K562 (cell line): ENCODE results near the gene PHF11. TPM values are rescaled to one million over a fixed set of nuclear protein-coding genes. Genes with fewer than 3 reads are reported as not detected.
A peak's percentile ranks its signal among the peaks of the same experiment; 100 is the strongest.

Source experiments
- ATAC-seq: fragments of 200-7000 bp; cut with Tn5 transposase; 3 replicates; pipeline ENCODE4 v1.9.1; 2020; ENCODE audit warnings: moderate library complexity
- BruUV-seq: library from RNA; stranded (reverse); fragments of 400-500 nt; replicated peaks from 2 replicates; lab custom pipeline; 2021; lab: Mats Ljungman, UMichigan
- CTCF ChIA-PET: fragments of 300-600 bp; formaldehyde crosslinking; extraction: SDS; loops from one replicate; lab custom pipeline; 2021; ENCODE audit warnings: low intra/inter-chr PET ratio; lab: Yijun Ruan, JAX
- POLR2A ChIA-PET: fragments of 300-600, 350-650 bp; sonication (Branson Sonifier 250); formaldehyde crosslinking; extraction: SDS; loops from one replicate; lab custom pipeline; 2021; ENCODE audit warnings: antibody characterized with exemption, inconsistent platforms; lab: Yijun Ruan, JAX
- DNase-seq, 4 experiments: peaks; one replicate each; pipeline versions ENCODE4 v3.0.0 to v3.0.0-alpha.2; 2011 to 2018; ENCODE audit warnings: low spot score in 3 of 4, mixed read lengths in 3 of 4; ENCODE audit errors: extremely low read depth in 1 of 4
- FAIRE-seq: peaks from 2 replicates; lab custom pipeline; 2011; peaks lifted over from hg19 to GRCh38; lab: Jason Lieb, UNC
- H2AFZ ChIP-seq: 2 replicates; pipeline ENCODE4 v1.6.0; 2011; ENCODE audit warnings: low read depth, low read length, control low read depth, inconsistent platforms
- H3K27ac ChIP-seq: fragments of 200-600 bp; 3 replicates; pipeline ENCODE4 v1.8.0; 2011; ENCODE audit warnings: low read depth, mild to moderate bottlenecking, control low read depth, inconsistent platforms, low read length, moderate library complexity, mixed read lengths; ENCODE audit errors: extremely low read depth
- H3K27me3 ChIP-seq, 2 experiments: fragments of 300-600 bp in 1 of 2; 2 replicates in 1 of 2; 3 replicates in 1 of 2; pipeline versions ENCODE4 v1.6.0 to v1.8.0; 2011; ENCODE audit warnings: inconsistent platforms in 2 of 2, low read length in 2 of 2, mild to moderate bottlenecking in 1 of 2, mixed read lengths in 1 of 2, moderate library complexity in 1 of 2; ENCODE audit not compliant: control insufficient read depth in 2 of 2, insufficient read depth in 2 of 2
- H3K36me3 ChIP-seq: fragments of 300-600 bp; 3 replicates; pipeline ENCODE4 v1.8.0; 2011; ENCODE audit warnings: mild to moderate bottlenecking, low read length, inconsistent platforms; ENCODE audit not compliant: control insufficient read depth, insufficient read depth
- H3K4me1 ChIP-seq, 2 experiments: fragments of 200-600 bp in 1 of 2; replicated peaks in 1 of 2; 2 replicates in 1 of 2; 3 replicates in 1 of 2; pipeline versions ENCODE4 v1.5.1 to v1.8.0; 2011; ENCODE audit warnings: inconsistent platforms in 2 of 2, low read length in 2 of 2, mild to moderate bottlenecking in 1 of 2, mixed read lengths in 1 of 2, moderate library complexity in 1 of 2; ENCODE audit not compliant: control insufficient read depth in 2 of 2, insufficient read depth in 2 of 2
- H3K4me2 ChIP-seq: 2 replicates; pipeline ENCODE4 v1.6.1; 2011; ENCODE audit warnings: low read length, control low read depth, inconsistent platforms, mixed read lengths; ENCODE audit not compliant: insufficient read depth
- H3K4me3 ChIP-seq: fragments of 200-600 bp; sonication (generic), shearing (Covaris generic); 2 replicates; pipeline ENCODE4 v1.5.1; 2016; ENCODE audit warnings: control low read depth, inconsistent platforms
- H3K79me2 ChIP-seq: fragments of 200-600 bp; 3 replicates; pipeline ENCODE4 v1.8.0; 2011; ENCODE audit warnings: low read length, inconsistent platforms; ENCODE audit not compliant: control insufficient read depth, insufficient read depth
- H3K9ac ChIP-seq, 2 experiments: 2 replicates each; pipeline versions ENCODE4 v1.6.0 to v1.6.1; 2011; ENCODE audit warnings: low read depth in 2 of 2, low read length in 2 of 2, control low read depth in 1 of 2, inconsistent platforms in 1 of 2, mild to moderate bottlenecking in 1 of 2, mixed read lengths in 1 of 2; ENCODE audit not compliant: insufficient read depth in 1 of 2
- H3K9me1 ChIP-seq: one replicate; pipeline ENCODE4 v1.6.0; 2011; ENCODE audit warnings: inconsistent platforms, mild to moderate bottlenecking, low read length, moderate library complexity; ENCODE audit not compliant: control insufficient read depth, insufficient read depth
- H3K9me3 ChIP-seq: replicated peaks from 2 replicates; pipeline ENCODE4 v1.5.1; 2011; ENCODE audit warnings: low read depth, low read length, inconsistent platforms; ENCODE audit not compliant: control insufficient read depth, insufficient read depth
- H4K20me1 ChIP-seq: replicated peaks from 2 replicates; pipeline ENCODE4 v1.6.1; 2011; ENCODE audit warnings: low read length, inconsistent platforms, mixed read lengths; ENCODE audit not compliant: control insufficient read depth, insufficient read depth
- ARID3B ChIP-seq: fragments of 250-450 bp; sonication (Bioruptor Pico); IDR thresholded peaks from 2 replicates; pipeline ENCODE4 v1.4.0; 2020; ENCODE audit warnings: borderline replicate concordance
- CAMTA2 ChIP-seq: fragments of 250-450 bp; sonication (Bioruptor Pico); conservative IDR thresholded peaks from 2 replicates; pipeline ENCODE4 v1.5.1; 2022
- ESRRA ChIP-seq: fragments of 450-650 bp; IDR thresholded peaks from 2 replicates; pipeline ENCODE4 v1.6.1; 2014; ENCODE audit warnings: low read depth, mild to moderate bottlenecking, moderate library complexity, borderline replicate concordance
- FOXO4 ChIP-seq: fragments of 450-650 bp; formaldehyde crosslinking; IDR thresholded peaks from 2 replicates; pipeline ENCODE4 v1.4.0; 2020; ENCODE audit warnings: mild to moderate bottlenecking, moderate library complexity
- KDM1A ChIP-seq, 2 experiments: fragments of 450-650 bp; IDR thresholded peaks; 2 replicates each; pipeline ENCODE4 v1.6.1; 2016; ENCODE audit warnings: mild to moderate bottlenecking in 2 of 2
- LCOR ChIP-seq: sonication (generic); formaldehyde crosslinking; IDR thresholded peaks from 2 replicates; pipeline ENCODE4 v1.8.0; 2022; ENCODE audit warnings: mild to moderate bottlenecking, missing genetic modification reagents
- NFIC ChIP-seq: fragments of 450-650 bp; IDR thresholded peaks from 2 replicates; pipeline ENCODE4 v1.6.1; 2017; ENCODE audit warnings: mild to moderate bottlenecking, inconsistent platforms
- SFPQ ChIP-seq: fragments of 200-400 bp; formaldehyde crosslinking; IDR thresholded peaks from 2 replicates; pipeline ENCODE4 v1.6.1; 2017; ENCODE audit warnings: mild to moderate bottlenecking, low read depth, low read length, moderate library complexity
- SMC3 ChIP-seq: conservative IDR thresholded peaks from 2 replicates; pipeline ENCODE4 v1.6.1; 2011; ENCODE audit warnings: low read depth, low read length, improper control_type of control experiment; ENCODE audit not compliant: insufficient read depth
- ZNF398 ChIP-seq: fragments of 250-450 bp; sonication (Bioruptor Pico); IDR thresholded peaks from 2 replicates; pipeline ENCODE4 v1.8.0; 2021; ENCODE audit warnings: moderate library complexity, mild to moderate bottlenecking, inconsistent platforms
- ZNF431 ChIP-seq: sonication (generic); formaldehyde crosslinking; IDR thresholded peaks from 2 replicates; pipeline ENCODE4 v1.8.0; 2022; ENCODE audit warnings: mild to moderate bottlenecking, missing genetic modification reagents
- ZNF445 ChIP-seq: fragments of 250-450 bp; sonication (Bioruptor Pico); IDR thresholded peaks from 2 replicates; pipeline ENCODE4 v1.4.0; 2020; ENCODE audit warnings: low read depth, mild to moderate bottlenecking, moderate library complexity
- ZNF644 ChIP-seq: fragments of 200-800 bp; sonication (Bioruptor generic); IDR thresholded peaks from 2 replicates; pipeline ENCODE4 v1.6.1; 2016; ENCODE audit warnings: low read depth, missing genetic modification characterization, missing compliant biosample characterization
- ZNF655 ChIP-seq: fragments of 250-450 bp; sonication (Bioruptor Pico); IDR thresholded peaks from 2 replicates; pipeline ENCODE4 v1.5.0; 2021
- ZZZ3 ChIP-seq: fragments of 450-650 bp; IDR thresholded peaks from 2 replicates; pipeline ENCODE4 v1.6.1; 2016; ENCODE audit warnings: antibody characterized with exemption, mild to moderate bottlenecking, moderate library complexity
- WGBS: fragments of 100-300 bp; shearing (Covaris generic); methylation state at CpG from one replicate; pipeline ENCODE4 v1.1.6; 2016; ENCODE audit warnings: low coverage, mixed read lengths; ENCODE audit not compliant: insufficient coverage; ENCODE audit errors: missing lambda C conversion rate; 5-methylcytosine and 5-hydroxymethylcytosine counted together
- in situ Hi-C: fragments of 300-500 bp; cut with MboI; formaldehyde crosslinking; loops from 4 replicates; pipeline ENCODE4 v1.15.0; 2018; ENCODE audit warnings: inconsistent platforms, mixed read lengths
- intact Hi-C: fragments of 100-400 bp; cut with micrococcal nuclease; formaldehyde crosslinking; loops from 2 replicates; pipeline ENCODE4 v1.14.2; 2022
- polyA plus RNA-seq, 8 experiments: library from polyadenylated mRNA; depleted of rRNA in 4 of 8; stranded (reverse) in 5 of 8; unstranded in 3 of 8; fragments of >200 nt; fragmentation: Nextera tagmentation in 2 of 8; fragmentation: Illumina TruSeq in 1 of 8; extraction: Ambion mirVana in 2 of 8; extraction: Trizol in 1 of 8; gene quantifications; 2 replicates each; pipeline versions ENCODE4 v1.2.1 to v1.2.3, GENCODE V29; 2011 to 2014; ENCODE audit warnings: inconsistent platforms in 1 of 8, missing spikeins in 1 of 8
- total RNA-seq, 7 experiments: library from RNA; depleted of rRNA in 6 of 7; stranded (reverse); fragments of >200 nt in 6 of 7; fragmentation: Illumina TruSeq in 2 of 7; extraction: Trizol in 2 of 7; gene quantifications; 2 replicates each; pipeline versions ENCODE4 v1.2.1 to v1.2.3, GENCODE V29; 2011 to 2021; ENCODE audit warnings: low replicate concordance in 1 of 7

The PHF11 gene
- total and polyA plus RNA-seq, 9 of the 15 experiments (the other 6 are each of a cell fraction or from before 2014, with no cell fraction given), result 1.9 to 7.0 (median 5.3) TPM

- 52% methylated on average over 4 of the region's 5 CpGs for WGBS
- intact Hi-C loops (loop anchor here (2.0 kb wide), 1 partner anchor 216 kb away; no protein-coding TSS in a partner anchor), in situ Hi-C loops (no loop called here)
- Histone ChIP-seq H3K36me3 (no peaks in the 10 kb centered on the region), H3K79me2 (no peaks in the 10 kb centered on the region), H3K4me1 (no peaks in the 10 kb centered on the region), H3K4me2 (no peak overlapping the region), H3K9ac (no peak overlapping the region), H3K27ac (no peak overlapping the region), H2AFZ (no peak overlapping the region), H4K20me1 (no peaks in the 10 kb centered on the region), H3K4me3 (no peak overlapping the region), H3K9me3 (no peaks in the 10 kb centered on the region), H3K27me3 (no peaks in the 10 kb centered on the region), H3K9me1 (no peaks in the 10 kb centered on the region)
- ChIA-PET POLR2A (no interaction called here), CTCF (no interaction called here)
- FAIRE-seq (no peak), DNase-seq (no peak), ATAC-seq (no peak)
- BruUV-seq, result no TSS peak
- TF ChIP-seq SMC3 (no peak), NFIC (peak; percentile 37), KDM1A (IDR thresholded peaks at IDR 0.05) (peak; percentile 22 to 32; a peak in 1 of 4 replicates), SFPQ (no peak), ZZZ3 (no peak), ZNF655 (CRISPR knock-in tag) (no peak), ZNF644 (tag) (no peak), ARID3B (CRISPR knock-in tag) (no peak), FOXO4 (CRISPR knock-in tag) (no peak), LCOR (CRISPR knock-in tag) (no peak), ZNF445 (CRISPR knock-in tag) (no peak), ZNF398 (CRISPR knock-in tag) (no peak), ZNF431 (CRISPR knock-in tag) (no peak), CAMTA2 (no peak), ESRRA (no peak)
Observed at GRCh38 chr13:49516467-49516866, 20.7 kb downstream of the PHF11 start.
